ENCODE measurements around the gene TEX11.

DNA sequence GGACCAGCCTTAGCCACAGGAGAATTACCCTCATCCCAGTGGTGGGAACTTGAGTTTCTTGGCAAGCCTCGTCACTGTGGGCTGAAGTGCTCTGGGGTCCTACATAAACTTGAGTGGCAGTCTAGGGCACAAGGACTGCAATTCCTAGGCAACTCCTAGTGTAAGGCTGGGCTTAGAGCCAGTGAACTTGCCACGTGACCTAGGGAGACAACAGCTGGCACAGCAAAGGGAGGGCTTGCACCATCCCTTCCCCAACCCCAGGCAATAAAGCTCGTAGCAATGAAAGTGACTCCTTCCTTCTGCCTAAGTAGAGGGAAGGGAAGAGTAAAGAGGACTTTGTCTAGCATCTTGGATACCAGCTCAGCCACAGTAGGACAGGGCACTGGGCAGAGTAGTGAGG lies 81.8 kb downstream of the TEX11 start:
- no peak for TF ChIP-seq POLR2A (IDR thresholded peaks at IDR 0.05)
- TF ChIP-seq, protein P1, sequence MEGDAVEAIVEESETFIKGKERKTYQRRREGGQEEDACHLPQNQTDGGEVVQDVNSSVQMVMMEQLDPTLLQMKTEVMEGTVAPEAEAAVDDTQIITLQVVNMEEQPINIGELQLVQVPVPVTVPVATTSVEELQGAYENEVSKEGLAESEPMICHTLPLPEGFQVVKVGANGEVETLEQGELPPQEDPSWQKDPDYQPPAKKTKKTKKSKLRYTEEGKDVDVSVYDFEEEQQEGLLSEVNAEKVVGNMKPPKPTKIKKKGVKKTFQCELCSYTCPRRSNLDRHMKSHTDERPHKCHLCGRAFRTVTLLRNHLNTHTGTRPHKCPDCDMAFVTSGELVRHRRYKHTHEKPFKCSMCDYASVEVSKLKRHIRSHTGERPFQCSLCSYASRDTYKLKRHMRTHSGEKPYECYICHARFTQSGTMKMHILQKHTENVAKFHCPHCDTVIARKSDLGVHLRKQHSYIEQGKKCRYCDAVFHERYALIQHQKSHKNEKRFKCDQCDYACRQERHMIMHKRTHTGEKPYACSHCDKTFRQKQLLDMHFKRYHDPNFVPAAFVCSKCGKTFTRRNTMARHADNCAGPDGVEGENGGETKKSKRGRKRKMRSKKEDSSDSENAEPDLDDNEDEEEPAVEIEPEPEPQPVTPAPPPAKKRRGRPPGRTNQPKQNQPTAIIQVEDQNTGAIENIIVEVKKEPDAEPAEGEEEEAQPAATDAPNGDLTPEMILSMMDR (IDR thresholded peaks at IDR 0.05): no peak

Data from esophagus squamous epithelium (tissue), 4 donors.